Germinal center (tissue), 1 donor: ENCODE data around the gene FGF19.

ENCODE experiments used
- DNase-seq: peaks from one replicate; pipeline ENCODE4 v3.0.0; 2012; ENCODE audit warnings: mixed read lengths, low spot score

FGF19 gene

GRCh38 chr11:69656536-69657455 is 47.0 kb downstream of the FGF19 start:
- no peak for DNase-seq

DNA sequence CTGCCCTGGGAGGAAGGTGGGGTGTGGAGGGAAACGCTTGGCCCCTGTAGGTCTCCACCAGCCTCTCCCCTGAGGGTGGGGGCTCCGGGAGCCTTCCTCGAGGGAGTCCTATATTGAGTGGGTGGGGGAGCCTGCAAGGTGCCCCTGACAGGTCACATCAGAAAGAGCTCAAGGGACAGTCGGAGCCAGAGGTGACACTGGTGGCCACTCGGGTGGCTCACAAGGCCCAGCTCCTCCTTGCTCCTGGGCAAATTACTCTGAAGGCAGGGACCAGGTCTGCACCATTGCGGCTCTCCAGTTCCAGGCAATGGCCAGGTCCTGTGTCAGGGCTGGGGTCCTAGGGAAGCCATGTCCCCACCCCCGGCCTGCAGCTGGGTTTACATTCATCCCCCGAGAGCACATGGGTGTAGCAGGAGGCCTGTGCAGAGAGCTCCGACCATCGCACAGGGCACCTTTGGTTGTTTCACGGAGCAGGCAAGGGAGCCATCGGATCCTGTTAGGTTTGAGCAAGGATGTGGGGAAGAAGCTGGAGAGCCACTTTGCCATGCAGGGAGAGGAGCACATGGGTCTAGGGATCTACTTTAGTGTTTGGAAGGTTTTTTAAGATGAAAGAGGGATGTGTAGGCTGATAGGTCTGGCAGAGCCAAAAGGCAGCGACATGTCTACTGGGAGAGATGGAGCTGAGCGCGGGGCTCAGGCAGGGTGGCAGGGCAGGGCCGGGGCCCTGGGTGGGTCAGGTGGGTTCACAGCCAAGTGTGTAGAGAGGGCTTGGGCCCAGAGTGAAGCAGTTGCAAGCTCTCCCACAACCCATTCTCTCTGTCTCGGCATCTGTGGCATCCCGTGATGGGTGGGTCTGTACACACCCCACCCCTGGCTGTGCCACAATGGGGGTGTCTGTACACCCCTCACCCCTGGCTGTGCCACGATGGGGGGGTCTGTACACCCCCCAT is 48.1 kb downstream of the FGF19 start:
- DNase-seq: no peak

DNA sequence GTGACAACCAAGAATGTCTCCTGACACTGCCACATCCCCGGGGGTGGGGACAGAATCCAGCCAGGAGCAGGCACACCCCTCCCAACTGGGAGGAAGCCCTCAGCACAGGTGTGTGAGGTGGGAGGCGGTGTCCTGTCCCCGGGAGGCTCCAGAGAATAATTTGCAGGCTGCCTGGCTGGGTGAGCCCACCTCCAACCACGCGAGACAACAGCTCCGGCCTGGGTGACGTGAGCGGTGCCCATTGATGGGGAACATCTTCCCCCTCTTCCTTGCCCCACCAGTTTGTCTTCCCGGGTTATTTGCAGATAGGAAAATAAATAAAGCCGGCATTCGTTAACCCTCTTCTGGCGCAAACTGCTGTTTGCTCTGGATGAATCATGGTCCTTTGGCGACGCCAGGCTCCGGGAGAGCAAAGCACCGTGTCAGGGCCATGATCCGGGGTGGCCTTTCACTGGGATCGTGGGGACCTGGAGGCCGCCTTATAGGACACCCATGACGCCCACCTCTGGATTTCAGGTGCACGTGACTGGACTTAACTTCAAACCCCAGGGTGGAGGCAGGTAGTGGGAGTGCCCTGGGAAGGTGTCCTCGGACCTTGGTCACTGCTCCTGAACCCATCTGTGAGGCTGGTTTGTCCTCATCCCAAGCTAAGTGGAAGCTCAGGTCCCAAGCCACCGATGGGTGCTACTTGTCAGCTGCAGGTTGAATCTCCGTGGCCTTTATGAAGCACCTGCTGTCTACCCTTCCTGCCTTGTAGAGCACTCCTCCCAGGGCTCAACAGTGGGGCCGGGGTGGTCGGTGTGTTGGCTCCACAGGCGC is 49.0 kb downstream of the FGF19 start:
- no peak for DNase-seq

- no peak for DNase-seq
Measured at GRCh38 chr11:69654001-69654659, 49.7 kb downstream of the FGF19 start.

DNA sequence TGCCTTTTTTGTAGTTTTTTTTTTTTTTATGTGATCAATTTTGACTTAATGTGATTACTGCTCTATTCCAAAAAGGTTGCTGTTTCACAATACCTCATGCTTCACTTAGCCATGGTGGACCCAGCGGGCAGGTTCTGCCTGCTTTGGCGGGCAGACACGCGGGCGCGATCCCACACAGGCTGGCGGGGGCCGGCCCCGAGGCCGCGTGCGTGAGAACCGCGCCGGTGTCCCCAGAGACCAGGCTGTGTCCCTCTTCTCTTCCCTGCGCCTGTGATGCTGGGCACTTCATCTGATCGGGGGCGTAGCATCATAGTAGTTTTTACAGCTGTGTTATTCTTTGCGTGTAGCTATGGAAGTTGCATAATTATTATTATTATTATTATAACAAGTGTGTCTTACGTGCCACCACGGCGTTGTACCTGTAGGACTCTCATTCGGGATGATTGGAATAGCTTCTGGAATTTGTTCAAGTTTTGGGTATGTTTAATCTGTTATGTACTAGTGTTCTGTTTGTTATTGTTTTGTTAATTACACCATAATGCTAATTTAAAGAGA is 50.3 kb downstream of the FGF19 start:
- DNase-seq: no peak

DNA sequence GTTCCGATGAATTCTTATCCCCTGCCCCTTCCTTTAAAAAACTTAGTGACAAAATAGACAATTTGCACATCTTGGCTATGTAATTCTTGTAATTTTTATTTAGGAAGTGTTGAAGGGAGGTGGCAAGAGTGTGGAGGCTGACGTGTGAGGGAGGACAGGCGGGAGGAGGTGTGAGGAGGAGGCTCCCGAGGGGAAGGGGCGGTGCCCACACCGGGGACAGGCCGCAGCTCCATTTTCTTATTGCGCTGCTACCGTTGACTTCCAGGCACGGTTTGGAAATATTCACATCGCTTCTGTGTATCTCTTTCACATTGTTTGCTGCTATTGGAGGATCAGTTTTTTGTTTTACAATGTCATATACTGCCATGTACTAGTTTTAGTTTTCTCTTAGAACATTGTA is 50.8 kb downstream of the FGF19 start:
- DNase-seq: no peak

- DNase-seq: no peak
Measured at GRCh38 chr11:69651834-69652620, 51.8 kb downstream of the FGF19 start.

DNA sequence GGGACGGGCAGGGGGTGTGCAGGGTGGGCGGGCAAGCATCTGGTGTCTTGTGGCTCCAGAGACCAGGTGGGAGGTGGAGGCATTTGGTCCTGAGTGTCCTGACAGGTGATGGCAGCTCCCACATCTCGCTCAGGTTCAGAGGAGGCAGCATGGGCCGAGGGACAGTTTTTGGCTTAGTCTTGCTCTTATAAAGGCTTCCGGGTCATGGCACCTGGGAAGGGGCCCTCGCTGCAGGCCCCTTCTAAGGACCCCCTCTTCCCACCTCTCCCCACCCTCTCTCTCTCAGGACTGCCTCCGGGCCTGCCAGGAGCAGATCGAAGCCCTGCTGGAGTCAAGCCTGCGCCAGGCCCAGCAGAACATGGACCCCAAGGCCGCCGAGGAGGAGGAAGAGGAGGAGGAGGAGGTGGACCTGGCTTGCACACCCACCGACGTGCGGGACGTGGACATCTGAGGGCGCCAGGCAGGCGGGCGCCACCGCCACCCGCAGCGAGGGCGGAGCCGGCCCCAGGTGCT is 52.9 kb downstream of the FGF19 start:
- DNase-seq: no peak

GRCh38 chr11:69650081-69650831 is 53.6 kb downstream of the FGF19 start:
- DNase-seq: no peak

DNA sequence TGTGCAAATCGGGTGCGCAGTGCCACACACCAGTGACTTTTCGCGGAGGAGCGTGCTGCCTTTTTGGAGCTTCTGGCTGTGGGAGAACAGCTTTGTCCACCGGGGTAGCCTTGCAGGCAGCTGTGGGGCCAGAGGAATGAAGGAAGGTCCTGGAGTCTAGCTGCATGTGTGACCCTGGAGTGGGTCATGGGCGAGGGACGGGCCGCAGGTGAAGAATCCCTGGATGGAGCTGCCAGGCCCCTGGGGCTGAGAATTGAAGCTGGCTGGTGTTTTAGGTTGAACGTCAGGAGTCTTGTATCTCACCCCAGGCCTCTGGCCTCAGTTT is 54.3 kb downstream of the FGF19 start:
- DNase-seq: no peak

DNA sequence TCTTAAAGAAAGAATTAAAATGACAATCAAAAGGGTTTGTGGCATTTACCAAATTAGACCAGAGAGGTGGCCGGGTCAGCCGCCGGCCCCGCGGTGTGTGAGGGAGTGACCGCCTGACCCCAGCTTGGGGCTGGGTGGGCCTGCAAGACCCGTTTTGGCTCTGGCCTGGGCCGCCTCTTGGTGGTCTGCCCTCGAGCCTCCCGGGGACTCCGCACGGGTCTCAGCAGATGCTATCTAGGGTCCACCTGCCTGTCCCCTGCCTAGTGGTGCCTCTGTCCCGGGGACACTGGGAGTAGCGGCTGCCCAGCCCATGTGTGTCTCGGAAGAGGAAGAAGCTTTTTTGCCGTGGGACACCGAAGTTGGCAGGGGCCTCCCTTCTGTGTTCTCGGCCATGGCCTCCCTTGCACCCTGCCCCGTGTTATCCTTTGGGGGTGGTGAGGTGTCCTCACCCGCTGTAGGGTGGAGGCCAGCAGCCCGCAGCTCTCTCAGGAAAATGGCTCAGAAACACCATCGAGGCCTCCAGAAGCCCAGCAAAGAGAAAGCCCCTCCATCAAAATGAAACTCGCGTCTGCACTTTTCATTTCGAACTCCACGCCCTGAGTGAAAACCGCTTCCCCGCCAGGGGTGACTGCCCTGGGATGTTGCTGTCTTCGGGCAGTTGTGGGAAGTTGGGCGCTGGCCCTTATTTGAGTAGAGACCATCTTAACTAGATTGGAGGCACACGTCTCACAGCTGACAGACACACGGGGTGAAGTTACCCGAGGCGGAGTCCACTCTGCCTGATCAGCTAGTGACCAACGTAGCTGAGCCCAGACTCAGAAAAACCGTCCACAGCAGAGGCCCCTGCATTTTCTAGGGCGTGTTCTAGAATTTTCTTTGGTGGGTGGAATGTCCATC is 54.9 kb downstream of the FGF19 start:
- DNase-seq: no peak
